HG03175 (cell line): ENCODE data around the gene LRRFIP1.
A peak's percentile ranks its signal among the peaks of the same experiment; 100 is the strongest.
"Not testable (repeated sequence)": the region's sequence is repeated elsewhere in the genome, so short reads cannot be mapped to it uniquely, and the experiment has no call there.

Experiments
- ATAC-seq: cut with Tn5 transposase; IDR thresholded peaks from one replicate; pipeline ENCODE4 v1.9.1; 2021; ENCODE audit warnings: mild to moderate bottlenecking, moderate library complexity; ENCODE audit not compliant: unreplicated experiment

The LRRFIP1 gene

GRCh38 chr2:237742614-237743013 is 115.2 kb downstream of the LRRFIP1 start:
- ATAC-seq = no peak

- ATAC-seq = no peak
Observed at GRCh38 chr2:237743024-237743423, 115.6 kb downstream of the LRRFIP1 start.

DNA sequence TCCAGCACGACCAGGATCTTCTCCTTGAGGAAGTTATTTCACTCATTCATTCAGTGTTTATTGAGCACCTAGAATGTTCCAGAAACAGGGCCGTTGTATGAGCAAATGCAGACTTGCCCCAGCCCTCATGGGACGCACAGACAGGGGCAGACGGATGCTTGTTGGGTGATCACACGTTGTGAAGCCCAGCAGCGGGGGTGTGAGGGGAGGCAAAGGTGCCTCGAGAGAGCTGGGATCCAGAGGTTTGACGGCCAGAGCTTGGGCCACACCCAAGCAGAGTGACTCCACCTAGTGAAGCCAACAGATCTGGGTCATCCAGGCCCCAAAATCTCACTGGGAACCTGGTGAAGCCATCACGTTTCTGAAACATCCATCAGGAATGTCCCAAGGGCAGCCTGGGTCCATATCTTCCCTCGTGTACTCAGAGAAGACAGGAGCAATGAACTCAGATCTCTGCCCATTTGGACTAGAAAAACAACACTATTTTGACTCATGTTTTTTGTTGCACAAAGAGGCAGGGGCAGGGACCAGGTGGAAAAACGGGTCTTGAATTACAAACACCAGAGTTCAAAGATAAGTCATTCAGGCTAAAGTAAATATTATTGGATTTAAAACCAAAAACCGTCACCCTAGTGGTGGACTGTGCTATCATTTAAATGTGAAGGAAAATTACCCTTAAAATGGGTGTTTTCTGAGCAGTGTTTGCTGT is 116.3 kb downstream of the LRRFIP1 start:
- ATAC-seq = no peak

DNA sequence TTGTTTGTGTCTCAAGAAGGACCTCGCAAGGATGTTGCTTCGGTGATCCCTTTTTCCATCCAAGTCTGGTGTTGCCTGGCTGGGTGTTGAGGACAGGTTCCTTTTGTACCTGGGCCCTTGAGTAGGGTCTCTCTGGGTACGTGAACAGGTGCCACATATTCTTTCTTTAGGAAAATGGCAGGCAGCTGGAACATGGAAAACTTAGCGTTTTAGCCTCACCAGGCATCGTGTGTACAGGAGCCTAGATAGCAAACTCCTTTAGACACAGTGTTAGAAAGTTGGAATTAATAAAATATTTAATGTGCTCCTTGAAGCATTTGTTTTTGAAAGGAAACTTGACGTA is 116.9 kb downstream of the LRRFIP1 start:
- ATAC-seq = no peak

DNA sequence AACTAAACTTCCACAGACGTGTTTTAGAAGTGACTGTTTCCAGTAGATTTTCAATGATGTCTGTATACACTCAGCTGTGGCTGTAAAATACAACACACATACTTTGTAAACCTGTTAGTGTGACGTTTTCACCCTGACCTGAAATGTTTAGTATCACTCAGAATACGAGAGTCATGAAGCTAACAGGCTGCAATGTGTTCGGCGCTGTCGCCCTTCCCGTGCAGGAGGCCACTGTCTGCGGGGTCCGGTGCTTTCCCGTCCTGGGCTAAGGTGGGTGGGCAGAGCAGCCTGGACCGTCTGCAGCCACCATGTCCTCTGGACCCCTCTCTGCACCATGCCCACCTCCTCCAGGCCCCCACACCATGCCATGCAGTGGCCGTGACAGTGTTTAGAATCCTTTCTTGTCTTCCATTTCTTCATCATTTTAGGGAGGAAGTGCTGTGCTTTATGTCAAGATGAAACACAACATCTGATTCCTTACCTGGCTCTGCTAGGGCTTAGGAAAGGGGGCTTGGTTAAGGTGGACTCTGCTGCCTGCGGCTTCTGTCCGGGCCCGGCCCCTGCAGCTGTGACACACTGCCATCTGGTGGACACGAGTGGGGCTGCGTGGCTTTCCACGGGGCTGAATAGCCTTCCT is 117.3 kb downstream of the LRRFIP1 start:
- peak; percentile 51 for ATAC-seq

DNA sequence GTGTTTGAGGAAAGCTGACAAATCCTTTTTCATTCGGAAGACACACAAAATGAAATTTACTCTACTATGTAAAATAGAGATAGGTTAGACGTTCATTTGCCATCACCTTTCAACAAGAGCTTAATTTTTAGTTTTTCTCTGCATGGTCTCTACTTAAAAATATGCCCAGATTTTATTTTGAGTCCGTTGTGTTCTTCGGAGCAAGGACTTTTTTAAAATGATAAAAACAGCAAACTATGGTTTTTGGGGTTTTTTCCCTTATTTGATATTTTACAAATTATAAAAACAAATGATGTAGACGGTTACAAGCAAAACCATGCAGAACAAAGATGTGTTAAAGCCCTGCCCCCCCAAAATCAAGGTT is 117.8 kb downstream of the LRRFIP1 start:
- no peak for ATAC-seq

- ATAC-seq = no peak
Observed at GRCh38 chr2:237746302-237747080, 119.1 kb downstream of the LRRFIP1 start.

GRCh38 chr2:237747189-237747588 is 119.8 kb downstream of the LRRFIP1 start:
- no peak for ATAC-seq

DNA sequence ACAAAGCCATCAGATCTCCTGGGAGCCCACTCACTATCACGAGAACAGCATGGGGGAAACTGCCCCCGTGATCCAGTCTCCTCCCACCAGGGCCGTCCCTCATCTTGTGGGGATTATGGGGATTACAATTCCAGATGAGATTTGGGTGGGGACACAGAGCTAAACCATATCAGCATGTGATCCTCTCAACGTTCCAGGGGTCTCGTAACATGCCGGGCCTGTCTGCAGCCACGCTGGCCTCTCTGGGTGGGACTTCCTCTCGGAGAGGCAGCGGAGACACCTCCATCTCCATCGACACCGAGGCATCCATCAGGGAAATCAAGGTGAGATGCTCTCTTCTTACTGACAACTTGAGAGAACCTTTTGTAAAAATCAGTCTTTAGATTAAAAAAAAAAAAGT is 121.6 kb downstream of the LRRFIP1 start:
- ATAC-seq = no peak

- ATAC-seq = no peak
Observed at GRCh38 chr2:237749961-237750360, 122.6 kb downstream of the LRRFIP1 start.

- ATAC-seq = not testable (repeated sequence)
Observed at GRCh38 chr2:237750441-237750840, 123.1 kb downstream of the LRRFIP1 start.

- ATAC-seq = peak; percentile 95
Observed at GRCh38 chr2:237752761-237753165, 125.4 kb downstream of the LRRFIP1 start.

GRCh38 chr2:237754182-237754581 is 126.8 kb downstream of the LRRFIP1 start:
- ATAC-seq = no peak

- no peak for ATAC-seq
Observed at GRCh38 chr2:237754626-237755248, 127.3 kb downstream of the LRRFIP1 start.

GRCh38 chr2:237757616-237758015 is 130.2 kb downstream of the LRRFIP1 start:
- no peak for ATAC-seq

DNA sequence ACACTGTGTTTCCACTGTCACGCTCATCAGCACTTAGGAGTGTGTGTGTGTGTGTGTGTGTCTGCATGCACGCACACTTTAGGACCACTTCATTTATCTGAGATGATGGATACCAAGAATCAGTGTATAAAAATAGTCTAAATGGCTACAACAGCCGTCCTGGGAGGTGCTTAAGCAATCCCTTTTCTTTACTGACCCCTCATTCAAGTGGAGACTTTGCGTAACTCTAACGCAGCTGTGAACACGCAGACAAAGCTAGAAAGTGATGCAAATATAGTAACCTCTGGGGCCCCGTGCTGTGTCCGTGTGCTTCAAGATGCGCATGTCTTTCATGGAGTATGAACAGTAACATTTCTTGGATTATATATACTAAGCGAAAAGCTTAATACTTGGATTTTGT is 130.8 kb downstream of the LRRFIP1 start:
- no peak for ATAC-seq

- ATAC-seq = no peak
Observed at GRCh38 chr2:237759176-237759575, 131.8 kb downstream of the LRRFIP1 start.

DNA sequence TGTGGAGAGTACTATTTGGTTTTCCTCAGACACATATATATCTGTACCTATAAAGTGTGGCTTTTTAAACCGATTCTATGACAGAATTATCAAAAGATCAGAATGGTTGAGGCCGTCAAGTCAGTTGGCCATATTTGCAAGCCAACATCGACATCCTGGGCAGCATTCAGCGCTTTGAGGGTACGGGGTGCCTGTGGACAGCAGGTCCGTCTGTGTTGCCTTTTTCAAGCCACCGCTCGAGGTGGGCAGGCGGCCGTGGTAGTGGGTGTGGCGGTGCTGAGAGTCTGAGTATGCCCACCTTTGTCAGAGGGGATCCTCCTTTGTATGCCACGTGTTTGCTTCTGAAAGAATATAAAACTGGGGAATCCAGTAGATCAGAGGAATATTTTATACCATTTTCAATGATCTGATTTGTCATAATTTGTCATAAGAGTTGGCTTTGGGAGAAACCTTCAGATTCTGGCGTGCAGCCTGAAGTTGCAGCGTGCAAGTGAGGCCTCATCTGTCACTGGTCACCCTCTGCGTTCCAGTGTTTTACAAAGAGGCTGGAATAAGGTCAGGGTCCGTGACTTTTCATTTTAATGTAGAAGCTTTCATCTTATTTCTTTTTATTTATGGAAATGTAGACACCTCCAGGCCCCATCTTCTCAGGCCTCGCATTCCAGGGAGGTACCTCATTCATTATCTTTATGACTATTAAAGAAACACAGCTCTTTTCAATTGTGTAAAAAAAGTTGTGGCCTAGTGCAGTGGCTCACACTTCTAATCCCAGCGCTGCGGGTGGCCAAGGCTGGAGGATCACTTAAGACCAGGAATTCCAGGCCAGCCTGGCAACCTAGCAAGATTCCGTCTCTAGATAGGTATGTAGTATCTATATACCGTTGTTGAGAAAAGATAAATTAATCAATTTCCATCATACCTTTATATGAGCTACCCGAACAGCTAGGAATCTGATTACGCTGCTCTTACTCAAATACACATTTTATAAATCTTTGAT is 133.4 kb downstream of the LRRFIP1 start:
- ATAC-seq = no peak

DNA sequence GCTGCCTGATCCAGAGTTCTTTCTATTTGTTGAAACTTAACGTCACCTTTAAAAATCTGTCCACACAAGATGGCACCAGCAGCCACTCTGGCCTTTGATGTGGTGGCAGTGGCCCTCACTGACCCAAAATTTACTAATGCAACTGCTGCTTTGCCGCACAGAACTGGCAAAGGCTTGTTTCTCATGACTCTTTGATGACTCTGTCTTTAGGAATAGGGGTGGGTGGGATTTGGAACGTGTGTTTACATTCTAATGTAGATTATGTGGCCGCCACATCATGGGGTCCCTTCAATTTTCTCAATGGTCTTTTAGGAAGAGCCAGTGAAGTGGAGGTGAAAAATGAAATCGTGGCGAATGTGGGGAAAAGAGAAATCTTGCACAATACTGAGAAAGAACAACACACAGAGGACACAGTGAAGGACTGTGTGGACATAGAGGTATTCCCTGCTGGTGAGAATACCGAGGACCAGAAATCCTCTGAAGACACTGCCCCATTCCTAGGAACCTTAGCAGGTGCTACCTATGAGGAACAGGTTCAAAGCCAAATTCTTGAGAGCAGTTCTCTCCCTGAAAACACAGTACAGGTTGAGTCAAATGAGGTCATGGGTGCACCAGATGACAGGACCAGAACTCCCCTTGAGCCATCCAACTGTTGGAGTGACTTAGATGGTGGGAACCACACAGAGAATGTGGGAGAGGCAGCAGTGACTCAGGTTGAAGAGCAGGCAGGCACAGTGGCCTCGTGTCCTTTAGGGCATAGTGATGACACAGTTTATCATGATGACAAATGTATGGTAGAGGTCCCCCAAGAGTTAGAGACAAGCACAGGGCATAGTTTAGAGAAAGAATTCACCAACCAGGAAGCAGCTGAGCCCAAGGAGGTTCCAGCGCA is 135.2 kb downstream of the LRRFIP1 start:
- ATAC-seq = not testable (repeated sequence)
